ENCODE results near the gene CSF1R.

The CSF1R gene

DNA sequence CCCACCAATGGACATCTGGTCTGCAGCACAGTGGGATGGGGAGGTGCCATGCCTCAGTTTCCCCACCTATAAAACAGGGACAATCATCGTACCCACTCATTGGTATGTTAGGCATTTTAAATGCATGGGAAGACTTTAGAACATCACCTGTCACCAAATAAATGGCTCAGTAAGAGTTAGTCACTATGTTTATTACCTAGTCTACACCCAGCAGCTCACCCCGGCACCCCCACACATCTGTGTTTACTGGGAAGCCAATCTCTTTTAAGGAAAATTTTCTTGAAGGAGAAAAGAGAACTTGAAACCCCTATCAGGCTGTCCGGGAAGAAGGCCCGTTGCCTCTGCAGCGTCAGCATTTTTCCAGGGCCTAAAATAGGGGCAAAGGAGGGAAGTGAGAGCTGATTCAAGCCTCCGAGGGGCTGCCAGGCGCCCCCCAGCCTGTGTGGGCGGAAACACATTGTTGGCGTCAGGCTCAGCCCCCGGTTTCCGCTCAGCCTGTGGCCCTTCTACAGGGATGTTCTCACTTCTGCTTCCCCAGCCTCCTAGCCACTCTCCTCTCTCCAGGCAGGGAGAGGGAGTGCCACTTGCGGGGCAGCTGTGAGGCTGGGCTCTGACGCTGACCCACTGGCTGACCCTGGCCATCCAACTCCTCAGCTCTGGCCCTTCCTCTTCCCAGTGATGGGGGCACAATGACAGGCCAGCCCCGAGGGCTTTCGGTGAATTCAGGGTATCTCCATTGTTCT, 4.6 kb downstream of the CSF1R start:
- TF ChIP-seq CTCF (IDR thresholded peaks at IDR 0.05; ENCODE audit: low read length, missing control alignments), result no peak
- H3K4me3 ChIP-seq (replicated peaks; ENCODE audit: low read depth, low read length), result no peak overlapping the region
- DNase-seq (ENCODE audit: low read depth), result peak; percentile 52

DNA sequence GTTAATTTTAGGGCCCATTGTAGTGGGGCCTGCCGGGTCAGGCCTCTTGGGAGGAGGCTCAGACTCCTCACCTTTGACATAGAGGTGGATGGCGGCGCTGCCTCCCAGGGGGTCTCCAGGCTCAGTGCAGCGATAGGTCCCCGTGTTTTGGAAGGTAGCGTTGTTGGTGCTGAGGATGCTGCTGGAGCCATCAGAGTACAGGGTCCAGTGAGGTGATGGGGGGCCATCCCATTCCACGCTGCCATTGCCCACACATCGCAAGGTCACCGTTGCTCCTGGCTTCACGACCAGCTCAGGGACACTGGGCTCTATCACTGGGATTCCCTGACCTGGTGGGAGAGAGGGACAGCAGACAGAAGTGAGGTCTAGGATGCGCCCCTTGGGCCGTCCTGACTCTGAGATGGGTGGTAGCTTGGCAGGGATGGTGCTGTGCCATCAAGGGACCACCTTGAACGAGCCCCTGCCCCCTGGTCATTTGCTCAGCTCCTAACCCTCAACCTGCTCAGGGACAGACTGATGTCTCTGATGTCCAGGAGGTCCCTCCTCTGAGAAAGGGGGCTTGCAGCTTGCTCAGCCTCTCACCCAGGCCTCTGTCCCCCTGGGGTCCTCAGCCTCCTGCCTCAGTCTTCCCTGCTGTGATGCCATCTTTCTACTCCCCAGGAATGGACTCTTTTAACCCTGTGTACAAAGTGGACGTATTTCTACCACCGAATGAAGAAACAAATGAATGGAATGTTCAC, 5.5 kb downstream of the CSF1R start:
- H3K4me3 ChIP-seq (replicated peaks; ENCODE audit: low read depth, low read length), result no peak overlapping the region
- TF ChIP-seq CTCF (IDR thresholded peaks at IDR 0.05; ENCODE audit: low read length, missing control alignments), result no peak
- no peak for DNase-seq (ENCODE audit: low read depth)

- no peak for DNase-seq (ENCODE audit: low read depth)
- TF ChIP-seq CTCF (IDR thresholded peaks at IDR 0.05; ENCODE audit: low read length, missing control alignments), result no peak
- no peak overlapping the region for H3K4me3 ChIP-seq (replicated peaks; ENCODE audit: low read depth, low read length)
Observed at GRCh38 chr5:150079909-150080461, 6.4 kb downstream of the CSF1R start.

GRCh38 chr5:150078802-150079689, 7.3 kb downstream of the CSF1R start:
- no peak overlapping the region for H3K4me3 ChIP-seq (replicated peaks; ENCODE audit: low read depth, low read length)
- no peak for DNase-seq (ENCODE audit: low read depth)
- no peak for TF ChIP-seq CTCF (IDR thresholded peaks at IDR 0.05; ENCODE audit: low read length, missing control alignments)

DNA sequence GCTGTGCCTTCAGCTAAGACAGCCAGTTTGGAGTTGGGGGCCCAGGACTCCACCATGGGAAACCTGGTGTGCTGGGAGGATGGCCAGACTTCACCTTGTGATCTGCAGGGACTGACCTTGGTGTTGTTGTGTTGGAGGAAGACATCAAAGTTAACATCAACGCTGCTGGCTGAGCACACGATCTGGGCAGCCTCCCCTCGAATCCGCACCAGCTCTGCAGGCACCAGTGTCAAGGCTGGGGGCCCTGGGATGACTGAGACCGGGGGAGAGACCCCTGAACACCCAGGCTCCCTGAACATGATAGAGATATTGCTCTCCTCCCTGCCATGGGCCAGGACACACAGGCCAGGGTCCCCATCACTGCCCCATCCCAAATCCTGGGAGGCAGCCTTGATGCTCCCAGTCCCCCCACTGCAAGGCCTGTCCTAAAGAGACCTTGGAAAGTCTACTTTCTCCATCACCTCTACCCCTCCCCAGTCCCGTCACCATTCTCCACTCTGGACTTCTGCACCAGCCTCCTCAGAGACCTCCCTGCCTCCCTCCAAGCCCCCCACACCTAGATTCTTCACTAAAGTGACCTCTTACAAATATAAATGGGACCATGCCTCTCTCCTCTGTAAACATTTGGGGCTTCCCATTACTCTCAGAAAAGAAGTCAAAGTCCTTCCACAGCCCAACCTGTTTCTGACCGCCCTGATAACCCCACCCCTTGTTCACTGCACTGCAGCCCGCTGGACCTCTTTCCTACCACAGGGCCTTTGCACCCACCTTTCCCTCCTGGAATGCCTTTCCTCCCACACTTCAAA, 8.2 kb downstream of the CSF1R start:
- no peak overlapping the region for H3K4me3 ChIP-seq (replicated peaks; ENCODE audit: low read depth, low read length)
- DNase-seq (ENCODE audit: low read depth), result no peak

More for the DNA sequence above, 8.2 kb downstream of the CSF1R start:
- TF ChIP-seq CTCF (IDR thresholded peaks at IDR 0.05; ENCODE audit: low read length, missing control alignments), result no peak

Measured in fibroblast of pulmonary artery (primary cell).